ENCODE results near the gene GPR146.

DNA sequence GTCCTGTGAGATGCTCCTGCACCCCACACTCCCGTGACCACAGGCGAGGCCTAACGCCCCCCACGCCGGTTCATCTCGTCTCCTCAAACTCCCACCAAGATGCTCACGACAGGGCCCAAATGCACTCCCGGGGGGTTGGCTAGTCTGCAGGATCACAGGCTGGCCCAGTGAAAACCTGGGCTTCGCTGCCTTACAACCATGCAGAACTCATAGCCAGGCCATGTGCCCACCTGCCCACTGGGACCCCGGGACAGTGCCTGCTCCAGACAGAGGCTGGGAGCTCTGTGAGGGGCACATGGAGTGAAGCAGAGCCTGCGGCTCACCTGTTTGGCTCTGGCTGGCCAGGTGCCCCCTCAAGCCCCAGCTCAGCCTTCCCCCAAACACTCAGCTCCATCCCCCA, 34.2 kb downstream of the GPR146 start:
- TF ChIP-seq ZNF644 (CRISPR knock-in tag; IDR thresholded peaks at IDR 0.05; ENCODE audit: low read depth) = no peak
- TF ChIP-seq, protein P1, sequence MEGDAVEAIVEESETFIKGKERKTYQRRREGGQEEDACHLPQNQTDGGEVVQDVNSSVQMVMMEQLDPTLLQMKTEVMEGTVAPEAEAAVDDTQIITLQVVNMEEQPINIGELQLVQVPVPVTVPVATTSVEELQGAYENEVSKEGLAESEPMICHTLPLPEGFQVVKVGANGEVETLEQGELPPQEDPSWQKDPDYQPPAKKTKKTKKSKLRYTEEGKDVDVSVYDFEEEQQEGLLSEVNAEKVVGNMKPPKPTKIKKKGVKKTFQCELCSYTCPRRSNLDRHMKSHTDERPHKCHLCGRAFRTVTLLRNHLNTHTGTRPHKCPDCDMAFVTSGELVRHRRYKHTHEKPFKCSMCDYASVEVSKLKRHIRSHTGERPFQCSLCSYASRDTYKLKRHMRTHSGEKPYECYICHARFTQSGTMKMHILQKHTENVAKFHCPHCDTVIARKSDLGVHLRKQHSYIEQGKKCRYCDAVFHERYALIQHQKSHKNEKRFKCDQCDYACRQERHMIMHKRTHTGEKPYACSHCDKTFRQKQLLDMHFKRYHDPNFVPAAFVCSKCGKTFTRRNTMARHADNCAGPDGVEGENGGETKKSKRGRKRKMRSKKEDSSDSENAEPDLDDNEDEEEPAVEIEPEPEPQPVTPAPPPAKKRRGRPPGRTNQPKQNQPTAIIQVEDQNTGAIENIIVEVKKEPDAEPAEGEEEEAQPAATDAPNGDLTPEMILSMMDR (CRISPR knock-in tag; IDR thresholded peaks at IDR 0.05) = no peak
- no peak for TF ChIP-seq MTA1 (CRISPR knock-in tag; IDR thresholded peaks at IDR 0.05; ENCODE audit: borderline replicate concordance)
- TF ChIP-seq JDP2 (CRISPR knock-in tag; IDR thresholded peaks at IDR 0.05; ENCODE audit: borderline replicate concordance) = no peak
- TF ChIP-seq, protein P2, sequence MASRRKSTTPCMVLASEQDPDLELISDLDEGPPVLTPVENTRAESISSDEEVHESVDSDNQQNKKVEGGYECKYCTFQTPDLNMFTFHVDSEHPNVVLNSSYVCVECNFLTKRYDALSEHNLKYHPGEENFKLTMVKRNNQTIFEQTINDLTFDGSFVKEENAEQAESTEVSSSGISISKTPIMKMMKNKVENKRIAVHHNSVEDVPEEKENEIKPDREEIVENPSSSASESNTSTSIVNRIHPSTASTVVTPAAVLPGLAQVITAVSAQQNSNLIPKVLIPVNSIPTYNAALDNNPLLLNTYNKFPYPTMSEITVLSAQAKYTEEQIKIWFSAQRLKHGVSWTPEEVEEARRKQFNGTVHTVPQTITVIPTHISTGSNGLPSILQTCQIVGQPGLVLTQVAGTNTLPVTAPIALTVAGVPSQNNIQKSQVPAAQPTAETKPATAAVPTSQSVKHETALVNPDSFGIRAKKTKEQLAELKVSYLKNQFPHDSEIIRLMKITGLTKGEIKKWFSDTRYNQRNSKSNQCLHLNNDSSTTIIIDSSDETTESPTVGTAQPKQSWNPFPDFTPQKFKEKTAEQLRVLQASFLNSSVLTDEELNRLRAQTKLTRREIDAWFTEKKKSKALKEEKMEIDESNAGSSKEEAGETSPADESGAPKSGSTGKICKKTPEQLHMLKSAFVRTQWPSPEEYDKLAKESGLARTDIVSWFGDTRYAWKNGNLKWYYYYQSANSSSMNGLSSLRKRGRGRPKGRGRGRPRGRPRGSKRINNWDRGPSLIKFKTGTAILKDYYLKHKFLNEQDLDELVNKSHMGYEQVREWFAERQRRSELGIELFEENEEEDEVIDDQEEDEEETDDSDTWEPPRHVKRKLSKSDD (CRISPR knock-in tag; IDR thresholded peaks at IDR 0.05; ENCODE audit: low read depth) = no peak
- TF ChIP-seq ZNF256 (CRISPR knock-in tag; conservative IDR thresholded peaks at IDR 0.05) = no peak
- TF ChIP-seq NBN (conservative IDR thresholded peaks at IDR 0.05) = no peak
- TF ChIP-seq SP1 (IDR thresholded peaks at IDR 0.05) = no peak
- no peak for TF ChIP-seq SP1 (CRISPR knock-in tag; IDR thresholded peaks at IDR 0.05)

Measured in HepG2 (cell line).